Neural progenitor cell (in vitro differentiated cells): Measurements from ENCODE around the gene KCNH2. TPM values are rescaled to one million over a fixed set of nuclear protein-coding genes. Genes with fewer than 3 reads are reported as not detected.

Experiments
- DNase-seq: peaks from one replicate; pipeline ENCODE4 v3.0.0-alpha.2; 2016; ENCODE audit warnings: low spot score
- H2AFZ ChIP-seq: fragments of 200-600 bp; sonication (generic); replicated peaks from 2 replicates; pipeline ENCODE4 v1.6.1; 2016; ENCODE audit warnings: antibody characterized with exemption
- H3F3A ChIP-seq: fragments of 200-600 bp; sonication (generic); 2 replicates; pipeline ENCODE4 v1.6.1; 2016; ENCODE audit warnings: antibody characterized with exemption, low read depth
- H3K27ac ChIP-seq: fragments of 200-600 bp; sonication (generic); 2 replicates; pipeline ENCODE4 v1.5.1; 2016; ENCODE audit warnings: mild to moderate bottlenecking
- H3K27me3 ChIP-seq: fragments of 200-600 bp; sonication (generic); 2 replicates; pipeline ENCODE4 v1.6.1; 2016; ENCODE audit warnings: mild to moderate bottlenecking, moderate library complexity
- H3K36me3 ChIP-seq: fragments of 200-600 bp; sonication (generic); 2 replicates; pipeline ENCODE4 v1.5.1; 2016
- H3K4me1 ChIP-seq: fragments of 200-600 bp; sonication (generic); 2 replicates; pipeline ENCODE4 v1.6.1; 2016; ENCODE audit warnings: mixed run types
- H3K4me2 ChIP-seq: fragments of 200-600 bp; sonication (generic); 2 replicates; pipeline ENCODE4 v1.6.1; 2016
- H3K4me3 ChIP-seq: fragments of 200-600 bp; sonication (generic); 2 replicates; pipeline ENCODE4 v1.5.1; 2016
- H3K79me2 ChIP-seq: fragments of 200-600 bp; sonication (generic); 2 replicates; pipeline ENCODE4 v1.6.1; 2016; ENCODE audit warnings: low read depth
- H3K9ac ChIP-seq: fragments of 200-600 bp; sonication (generic); 2 replicates; pipeline ENCODE4 v1.6.1; 2016
- H3K9me3 ChIP-seq: fragments of 200-600 bp; sonication (generic); 2 replicates; pipeline ENCODE4 v1.5.1; 2016; ENCODE audit warnings: low read depth
- H4K20me1 ChIP-seq: fragments of 200-600 bp; sonication (generic); 2 replicates; pipeline ENCODE4 v1.6.1; 2016; ENCODE audit warnings: low read depth
- H3K27ac Mint-ChIP-seq: 3 replicates; pipeline ENCODE4 v1.8.0; 2021; ENCODE audit warnings: mixed read lengths
- H3K27me3 Mint-ChIP-seq: 2 replicates; pipeline ENCODE4 v1.8.0; 2022; ENCODE audit warnings: low read depth, mild to moderate bottlenecking, inconsistent platforms, moderate library complexity, mixed read lengths; ENCODE audit not compliant: insufficient read depth
- H3K36me3 Mint-ChIP-seq: 3 replicates; pipeline ENCODE4 v1.8.0; 2021; ENCODE audit warnings: mixed read lengths
- H3K4me1 Mint-ChIP-seq: 3 replicates; pipeline ENCODE4 v1.8.0; 2021; ENCODE audit warnings: mixed read lengths
- H3K4me3 Mint-ChIP-seq: 3 replicates; pipeline ENCODE4 v1.8.0; 2021; ENCODE audit warnings: mild to moderate bottlenecking, moderate library complexity, mixed read lengths
- H3K9me3 Mint-ChIP-seq: 3 replicates; pipeline ENCODE4 v1.8.0; 2020; ENCODE audit warnings: mixed read lengths
- EZH2 ChIP-seq: fragments of 200-600 bp; sonication (generic); IDR thresholded peaks from 2 replicates; pipeline ENCODE4 v1.6.1; 2017; ENCODE audit warnings: antibody characterized with exemption, mild to moderate bottlenecking, moderate library complexity
- EZH2phosphoT487 ChIP-seq: fragments of 200-600 bp; sonication (generic); IDR thresholded peaks from 2 replicates; pipeline ENCODE4 v1.6.1; 2017; ENCODE audit warnings: antibody characterized with exemption
- total RNA-seq: library from RNA; depleted of rRNA; stranded (reverse); fragments of >200 nt; gene quantifications from 2 replicates; pipeline ENCODE4 v1.2.3, GENCODE V29; 2015; ENCODE audit warnings: low replicate concordance
- TF ChIP-seq, protein P1 (sequence below): fragments of 200-600 bp; sonication (generic); IDR thresholded peaks from 2 replicates; pipeline ENCODE4 v1.5.1; 2017; ENCODE audit warnings: antibody characterized with exemption, mild to moderate bottlenecking

Gene KCNH2
- total RNA-seq, 1 donor from 2014 or later = 2.6 TPM

DNA sequence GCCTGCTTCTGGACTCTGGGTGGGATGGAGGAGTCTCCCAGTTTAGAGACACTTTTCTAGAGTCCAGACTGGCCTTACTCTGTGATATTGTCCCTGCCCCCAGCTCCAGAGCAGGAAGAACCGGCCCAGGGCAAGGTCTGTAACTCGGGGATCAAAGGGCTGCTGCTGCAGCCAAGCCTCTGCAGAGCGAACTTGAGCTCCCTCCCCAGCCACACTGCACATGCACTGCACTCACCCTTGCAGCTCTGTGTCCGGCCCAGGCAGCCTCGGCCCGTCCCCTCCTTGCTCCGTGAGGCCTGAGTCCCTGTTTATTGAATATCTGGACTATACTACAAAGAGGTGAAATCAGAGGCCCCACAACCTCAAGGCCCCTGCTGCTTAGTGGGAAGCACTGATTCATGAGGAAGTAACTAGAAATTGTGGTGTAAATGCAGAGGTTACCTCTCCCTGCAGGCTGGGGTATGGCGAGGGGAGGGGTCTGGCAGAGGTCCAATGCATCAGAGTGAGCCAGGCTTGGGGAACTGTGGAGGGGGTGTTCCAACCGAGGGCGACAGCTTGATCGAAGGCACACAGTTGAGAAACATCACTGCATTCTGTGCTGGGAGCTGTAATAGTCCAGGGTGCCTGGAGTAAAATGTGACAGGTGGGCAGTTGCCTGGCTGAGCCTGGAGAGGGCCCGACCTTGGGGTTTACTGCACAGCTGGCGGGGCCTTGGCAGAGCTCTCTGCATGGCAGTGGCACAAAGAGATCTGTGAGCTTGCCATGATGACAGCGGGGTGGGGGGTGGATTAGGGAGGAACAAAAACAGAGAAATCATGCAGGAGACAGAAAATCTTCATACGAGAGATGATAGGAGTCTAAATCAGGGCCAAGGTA, 76.7 kb downstream of the KCNH2 start:
- no peak overlapping the region for H3K27ac ChIP-seq
- H3K9me3 ChIP-seq = no peaks in the 10 kb centered on the region
- Mint-ChIP-seq H3K36me3 (no peaks in the 10 kb centered on the region), H3K4me3 (no peak overlapping the region), H3K4me1 (peaks cover 29% of the 10 kb centered on the region), H3K27me3 (peaks cover 23% of the 10 kb centered on the region), H3K9me3 (no peaks in the 10 kb centered on the region), H3K27ac (peak overlapping the region; percentile 25)
- H3K9ac ChIP-seq = no peak overlapping the region
- no peak overlapping the region for H3K4me2 ChIP-seq
- no peaks in the 10 kb centered on the region for H3K4me1 ChIP-seq
- TF ChIP-seq, protein P1, sequence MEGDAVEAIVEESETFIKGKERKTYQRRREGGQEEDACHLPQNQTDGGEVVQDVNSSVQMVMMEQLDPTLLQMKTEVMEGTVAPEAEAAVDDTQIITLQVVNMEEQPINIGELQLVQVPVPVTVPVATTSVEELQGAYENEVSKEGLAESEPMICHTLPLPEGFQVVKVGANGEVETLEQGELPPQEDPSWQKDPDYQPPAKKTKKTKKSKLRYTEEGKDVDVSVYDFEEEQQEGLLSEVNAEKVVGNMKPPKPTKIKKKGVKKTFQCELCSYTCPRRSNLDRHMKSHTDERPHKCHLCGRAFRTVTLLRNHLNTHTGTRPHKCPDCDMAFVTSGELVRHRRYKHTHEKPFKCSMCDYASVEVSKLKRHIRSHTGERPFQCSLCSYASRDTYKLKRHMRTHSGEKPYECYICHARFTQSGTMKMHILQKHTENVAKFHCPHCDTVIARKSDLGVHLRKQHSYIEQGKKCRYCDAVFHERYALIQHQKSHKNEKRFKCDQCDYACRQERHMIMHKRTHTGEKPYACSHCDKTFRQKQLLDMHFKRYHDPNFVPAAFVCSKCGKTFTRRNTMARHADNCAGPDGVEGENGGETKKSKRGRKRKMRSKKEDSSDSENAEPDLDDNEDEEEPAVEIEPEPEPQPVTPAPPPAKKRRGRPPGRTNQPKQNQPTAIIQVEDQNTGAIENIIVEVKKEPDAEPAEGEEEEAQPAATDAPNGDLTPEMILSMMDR = no peak
- TF ChIP-seq EZH2 (no peak), EZH2phosphoT487 (no peak)
- H3F3A ChIP-seq = no peaks in the 10 kb centered on the region
- no peak overlapping the region for H3K4me3 ChIP-seq
- no peak for DNase-seq
- no peaks in the 10 kb centered on the region for H3K36me3 ChIP-seq
- no peak overlapping the region for H2AFZ ChIP-seq
- H3K79me2 ChIP-seq = no peaks in the 10 kb centered on the region
- H3K27me3 ChIP-seq = peaks cover 25% of the 10 kb centered on the region
- no peaks in the 10 kb centered on the region for H4K20me1 ChIP-seq

DNA sequence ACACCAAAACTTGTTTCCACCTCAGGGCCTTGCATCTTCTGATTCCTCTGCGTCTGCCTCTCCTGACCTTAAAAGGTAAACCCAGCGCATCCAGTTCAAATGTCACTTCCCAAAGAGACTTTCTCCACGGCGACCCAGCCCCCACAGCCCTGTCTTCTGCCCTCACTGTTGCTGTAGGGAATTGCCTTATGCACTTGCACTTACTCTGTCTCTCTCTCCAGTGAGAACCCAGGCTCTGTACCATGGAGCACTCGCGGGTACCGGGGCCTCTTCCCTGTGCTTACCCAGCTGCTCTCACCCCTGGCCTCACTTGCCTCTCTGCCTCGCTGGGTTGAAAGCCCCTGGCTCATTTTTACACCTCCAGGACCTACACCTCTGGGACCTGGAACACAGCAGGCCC, 77.4 kb downstream of the KCNH2 start:
- Histone ChIP-seq H3K36me3 (no peaks in the 10 kb centered on the region), H3K9me3 (no peaks in the 10 kb centered on the region), H2AFZ (no peak overlapping the region), H3K27me3 (peaks cover 20% of the 10 kb centered on the region), H3K4me1 (no peaks in the 10 kb centered on the region), H3K9ac (no peak overlapping the region), H3K4me2 (no peak overlapping the region), H3F3A (no peaks in the 10 kb centered on the region), H3K4me3 (no peak overlapping the region), H4K20me1 (no peaks in the 10 kb centered on the region), H3K79me2 (no peaks in the 10 kb centered on the region), H3K27ac (no peak overlapping the region)
- H3K4me3 Mint-ChIP-seq = no peak overlapping the region
- TF ChIP-seq EZH2 = no peak
- TF ChIP-seq, protein P1 = no peak
- TF ChIP-seq EZH2phosphoT487 = no peak
- H3K27ac Mint-ChIP-seq = peak overlapping the region; percentile 72
- no peak for DNase-seq
- no peaks in the 10 kb centered on the region for H3K9me3 Mint-ChIP-seq
- peaks cover 24% of the 10 kb centered on the region for H3K27me3 Mint-ChIP-seq
- no peaks in the 10 kb centered on the region for H3K36me3 Mint-ChIP-seq
- peaks cover 29% of the 10 kb centered on the region for H3K4me1 Mint-ChIP-seq

DNA sequence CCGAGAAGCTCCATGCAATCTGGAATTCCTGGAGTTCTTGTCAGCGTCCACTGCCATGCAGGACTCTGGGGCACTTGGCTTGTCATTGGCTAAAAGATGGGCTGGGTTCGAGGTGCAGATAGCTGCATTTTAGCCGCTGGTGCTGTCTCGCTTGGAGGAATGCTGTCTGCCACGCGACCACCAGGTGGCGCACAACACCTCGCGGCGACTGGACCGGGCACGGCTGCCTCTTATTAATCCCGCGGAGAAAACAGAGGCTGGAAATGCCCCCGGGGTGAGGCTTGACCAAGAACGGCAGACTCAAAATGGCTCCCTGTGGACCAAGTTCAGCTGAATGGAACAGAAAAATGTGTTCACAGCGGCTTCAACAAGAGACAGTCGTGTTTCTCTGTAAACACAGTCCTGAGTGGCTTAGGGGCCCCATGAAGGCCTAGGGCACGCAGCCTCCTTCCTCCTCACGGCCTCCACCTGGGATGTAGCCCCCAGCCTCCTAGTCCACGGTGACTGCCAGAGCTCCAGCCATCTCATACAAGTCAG, 79.6 kb downstream of the KCNH2 start:
- Mint-ChIP-seq H3K9me3 (peaks cover 9% of the 10 kb centered on the region), H3K27me3 (peaks cover 22% of the 10 kb centered on the region), H3K4me3 (peak overlapping the region; percentile 13), H3K4me1 (peaks cover 29% of the 10 kb centered on the region), H3K27ac (no peak overlapping the region), H3K36me3 (no peaks in the 10 kb centered on the region)
- H3K36me3 ChIP-seq = no peaks in the 10 kb centered on the region
- no peak overlapping the region for H3K27ac ChIP-seq
- H3K79me2 ChIP-seq = no peaks in the 10 kb centered on the region
- no peak overlapping the region for H3K4me3 ChIP-seq
- no peaks in the 10 kb centered on the region for H3K4me1 ChIP-seq
- no peaks in the 10 kb centered on the region for H4K20me1 ChIP-seq
- no peak overlapping the region for H3K9ac ChIP-seq
- H3K27me3 ChIP-seq = peaks cover 20% of the 10 kb centered on the region
- no peak overlapping the region for H3K4me2 ChIP-seq
- peak; percentile 84 for DNase-seq
- peaks cover 3% of the 10 kb centered on the region for H3K9me3 ChIP-seq
- H2AFZ ChIP-seq = no peak overlapping the region
- H3F3A ChIP-seq = no peaks in the 10 kb centered on the region
- TF ChIP-seq, protein P1 = peak; percentile 96
- TF ChIP-seq EZH2phosphoT487 = no peak
